GM18861 (cell line): ENCODE data around the gene KCTD4.

Experiments
- ATAC-seq: cut with Tn5 transposase; IDR thresholded peaks from one replicate; pipeline ENCODE4 v1.9.1; 2021; ENCODE audit not compliant: unreplicated experiment

Gene KCTD4

GRCh38 chr13:45178349-45179162, 22.3 kb downstream of the KCTD4 start:
- no peak for ATAC-seq

GRCh38 chr13:45174478-45174877, 26.4 kb downstream of the KCTD4 start:
- no peak for ATAC-seq

- ATAC-seq: no peak
Observed at GRCh38 chr13:45168555-45168930, 32.3 kb downstream of the KCTD4 start.

- no peak for ATAC-seq
Observed at GRCh38 chr13:45167611-45168554, 33.0 kb downstream of the KCTD4 start.

- ATAC-seq: no peak
Observed at GRCh38 chr13:45166858-45167257, 34.0 kb downstream of the KCTD4 start.

- ATAC-seq: no peak
Observed at GRCh38 chr13:45162821-45163220, 38.0 kb downstream of the KCTD4 start.

GRCh38 chr13:45162194-45162593, 38.7 kb downstream of the KCTD4 start:
- ATAC-seq: no peak

- no peak for ATAC-seq
Observed at GRCh38 chr13:45156565-45157361, 44.1 kb downstream of the KCTD4 start.

- ATAC-seq: no peak
Observed at GRCh38 chr13:45149964-45150363, 50.9 kb downstream of the KCTD4 start.

GRCh38 chr13:45143346-45143751, 57.5 kb downstream of the KCTD4 start:
- no peak for ATAC-seq
